Caco-2 (cell line): ENCODE measurements around the gene PMEPA1. TPM values are rescaled to one million over a fixed set of nuclear protein-coding genes. Genes with fewer than 3 reads are reported as not detected.
"Not testable (repeated sequence)": the region's sequence is repeated elsewhere in the genome, so short reads cannot be mapped to it uniquely, and the experiment has no call there.

Experiments used
- BruUV-seq: library from RNA; stranded (reverse); fragments of 400-500 nt; replicated peaks from 2 replicates; lab custom pipeline; 2021; lab: Mats Ljungman, UMichigan
- CTCF ChIA-PET: fragments of 300-600 bp; sonication (Branson Sonifier 250); formaldehyde crosslinking; loops from one replicate; lab custom pipeline; 2022; ENCODE audit warnings: antibody characterized with exemption; lab: Charles Lee
- POLR2A ChIA-PET: fragments of 300-600 bp; sonication (Branson Sonifier 250); formaldehyde crosslinking; loops from one replicate; lab custom pipeline; 2022; ENCODE audit warnings: antibody characterized with exemption; lab: Charles Lee
- DNase-seq, 2 experiments: peaks; one replicate each; pipeline versions ENCODE4 v3.0.0 to v3.0.0-alpha.2; 2020 to 2022
- H3K27me3 ChIP-seq: replicated peaks from 2 replicates; pipeline ENCODE4 v1.6.0; 2011; ENCODE audit warnings: low read length; ENCODE audit not compliant: control insufficient read depth, insufficient read depth
- H3K36me3 ChIP-seq: 2 replicates; pipeline ENCODE4 v1.5.1; 2011; ENCODE audit warnings: low read length; ENCODE audit not compliant: control insufficient read depth, insufficient read depth
- H3K4me1 ChIP-seq: fragments of 250-450 bp; sonication (Bioruptor Pico); 2 replicates; pipeline ENCODE4 v1.5.1; 2020; ENCODE audit warnings: mild to moderate bottlenecking
- H3K4me3 ChIP-seq: 2 replicates; pipeline ENCODE4 v1.5.1; 2011; ENCODE audit warnings: low read depth, mild to moderate bottlenecking, control low read depth, low read length
- H3K9me3 ChIP-seq: fragments of 250-450 bp; sonication (Bioruptor Pico); 2 replicates; pipeline ENCODE4 v1.5.1; 2020; ENCODE audit warnings: mild to moderate bottlenecking, moderate library complexity
- H3K27ac Mint-ChIP-seq: one replicate; pipeline ENCODE4 v1.8.0; 2022; ENCODE audit warnings: mixed read lengths; ENCODE audit not compliant: unreplicated experiment
- H3K27me3 Mint-ChIP-seq: one replicate; pipeline ENCODE4 v1.8.0; 2022; ENCODE audit warnings: mixed read lengths; ENCODE audit not compliant: insufficient read depth, unreplicated experiment
- H3K36me3 Mint-ChIP-seq: one replicate; pipeline ENCODE4 v1.8.0; 2022; ENCODE audit warnings: mild to moderate bottlenecking, mixed read lengths; ENCODE audit not compliant: insufficient read depth, unreplicated experiment
- H3K4me1 Mint-ChIP-seq: one replicate; pipeline ENCODE4 v1.8.0; 2022; ENCODE audit warnings: low read depth, mixed read lengths; ENCODE audit not compliant: unreplicated experiment
- H3K4me3 Mint-ChIP-seq: one replicate; pipeline ENCODE4 v1.8.0; 2022; ENCODE audit warnings: mild to moderate bottlenecking, moderate library complexity, mixed read lengths; ENCODE audit not compliant: unreplicated experiment
- H3K9me3 Mint-ChIP-seq: one replicate; pipeline ENCODE4 v1.8.0; 2022; ENCODE audit warnings: mixed read lengths; ENCODE audit not compliant: unreplicated experiment
- intact Hi-C: fragments of 100-400 bp; cut with micrococcal nuclease; formaldehyde crosslinking; loops from one replicate; pipeline ENCODE4 v1.10.0; 2022; ENCODE audit not compliant: unreplicated experiment
- total RNA-seq: library from RNA; stranded (reverse); gene quantifications from 2 replicates; pipeline ENCODE4 v1.2.3, GENCODE V29; 2022
- TF ChIP-seq, protein P1 (sequence below), 2 experiments: fragments of 200-600 bp in 1 of 2; IDR thresholded peaks; 1 replicate in 1 of 2; 2 replicates in 1 of 2; pipeline versions ENCODE4 v1.5.1 to v1.8.0; 2011 to 2022; ENCODE audit warnings: antibody characterized with exemption in 1 of 2, control low read depth in 1 of 2, inconsistent platforms in 1 of 2, low read depth in 1 of 2, low read length in 1 of 2, mild to moderate bottlenecking in 1 of 2, moderate library complexity in 1 of 2; ENCODE audit not compliant: insufficient read depth in 1 of 2, severe bottlenecking in 1 of 2, unreplicated experiment in 1 of 2

Gene PMEPA1
- total RNA-seq, 1 experiment from 2014 or later: 3.3 TPM

DNA sequence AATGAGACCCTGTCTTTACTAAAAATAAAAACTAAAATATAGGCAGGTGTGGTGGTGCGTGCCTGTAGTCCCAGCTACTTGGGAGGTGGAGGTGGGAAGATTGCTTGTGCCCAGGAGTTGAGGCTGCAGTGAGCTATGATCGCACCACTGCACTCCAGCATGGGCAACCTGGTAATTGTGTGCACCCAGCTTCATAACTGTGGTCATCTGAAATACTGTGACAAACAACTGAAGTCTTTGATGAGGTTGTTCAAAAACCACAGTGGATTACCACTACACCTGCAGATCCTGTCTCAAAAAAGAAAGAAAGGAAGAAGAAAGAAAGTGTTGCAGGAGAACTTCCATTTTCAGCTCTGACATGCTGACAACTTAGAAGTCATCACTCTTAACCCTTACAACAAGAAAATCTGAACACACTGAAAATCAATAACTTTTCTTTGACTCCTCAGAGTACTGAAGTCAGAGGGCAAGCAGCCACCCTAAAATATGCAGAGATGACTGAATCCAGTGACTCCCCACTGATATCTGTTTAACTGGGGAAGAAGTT lies 75.8 kb downstream of the PMEPA1 start:
- DNase-seq: no peak
- Histone ChIP-seq H3K27me3 (no peaks in the 10 kb centered on the region), H3K4me3 (no peak overlapping the region), H3K9me3 (peaks cover 5% of the 10 kb centered on the region), H3K36me3 (no peaks in the 10 kb centered on the region), H3K4me1 (no peaks in the 10 kb centered on the region)
- intact Hi-C loops: no loop called here
- TF ChIP-seq, protein P1, sequence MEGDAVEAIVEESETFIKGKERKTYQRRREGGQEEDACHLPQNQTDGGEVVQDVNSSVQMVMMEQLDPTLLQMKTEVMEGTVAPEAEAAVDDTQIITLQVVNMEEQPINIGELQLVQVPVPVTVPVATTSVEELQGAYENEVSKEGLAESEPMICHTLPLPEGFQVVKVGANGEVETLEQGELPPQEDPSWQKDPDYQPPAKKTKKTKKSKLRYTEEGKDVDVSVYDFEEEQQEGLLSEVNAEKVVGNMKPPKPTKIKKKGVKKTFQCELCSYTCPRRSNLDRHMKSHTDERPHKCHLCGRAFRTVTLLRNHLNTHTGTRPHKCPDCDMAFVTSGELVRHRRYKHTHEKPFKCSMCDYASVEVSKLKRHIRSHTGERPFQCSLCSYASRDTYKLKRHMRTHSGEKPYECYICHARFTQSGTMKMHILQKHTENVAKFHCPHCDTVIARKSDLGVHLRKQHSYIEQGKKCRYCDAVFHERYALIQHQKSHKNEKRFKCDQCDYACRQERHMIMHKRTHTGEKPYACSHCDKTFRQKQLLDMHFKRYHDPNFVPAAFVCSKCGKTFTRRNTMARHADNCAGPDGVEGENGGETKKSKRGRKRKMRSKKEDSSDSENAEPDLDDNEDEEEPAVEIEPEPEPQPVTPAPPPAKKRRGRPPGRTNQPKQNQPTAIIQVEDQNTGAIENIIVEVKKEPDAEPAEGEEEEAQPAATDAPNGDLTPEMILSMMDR (IDR thresholded peaks at IDR 0.05; ENCODE audit: insufficient read depth in 1 of 2, low read depth in 1 of 2, low read length in 1 of 2, severe bottlenecking in 1 of 2, unreplicated experiment in 1 of 2): no peak
- Mint-ChIP-seq H3K4me1 (no peaks in the 10 kb centered on the region), H3K4me3 (no peak overlapping the region), H3K36me3 (no peaks in the 10 kb centered on the region), H3K27me3 (peaks cover 48% of the 10 kb centered on the region), H3K27ac (no peak overlapping the region), H3K9me3 (no peaks in the 10 kb centered on the region)
- CTCF ChIA-PET: interaction anchor here (1.9 kb wide), 1 partner anchor 12 kb away, joined by 8 read pairs; no protein-coding TSS in a partner anchor
- no TSS peak for BruUV-seq
- POLR2A ChIA-PET: no interaction called here

DNA sequence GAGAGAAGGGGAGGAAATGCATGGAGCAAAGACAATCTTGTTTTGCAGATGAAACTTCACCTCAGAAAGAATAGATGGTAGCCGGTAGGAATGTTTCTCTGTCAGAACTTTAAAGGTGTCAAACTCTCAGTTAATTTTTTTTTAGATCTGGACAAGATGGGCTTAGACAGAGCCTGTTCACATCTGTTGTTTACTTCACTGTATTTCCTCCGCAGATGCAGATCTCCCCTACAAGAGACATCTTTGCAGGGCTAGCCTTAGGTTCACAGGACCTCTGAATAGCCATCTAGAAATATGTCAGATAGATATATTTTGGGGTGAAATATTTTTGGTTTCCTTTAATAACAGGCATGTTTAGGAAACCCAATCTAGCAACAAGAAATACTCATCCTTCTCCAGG lies 77.5 kb downstream of the PMEPA1 start:
- Histone ChIP-seq H3K27me3 (no peaks in the 10 kb centered on the region), H3K4me3 (no peak overlapping the region), H3K36me3 (no peaks in the 10 kb centered on the region), H3K9me3 (peaks cover 5% of the 10 kb centered on the region), H3K4me1 (no peaks in the 10 kb centered on the region)
- CTCF ChIA-PET: interaction anchor here (1.9 kb wide), 1 partner anchor 10 kb away, joined by 7 read pairs; no protein-coding TSS in a partner anchor
- intact Hi-C loops: no loop called here
- DNase-seq: no peak
- no TSS peak for BruUV-seq
- peaks cover 47% of the 10 kb centered on the region for H3K27me3 Mint-ChIP-seq
- H3K4me3 Mint-ChIP-seq: no peak overlapping the region
- TF ChIP-seq, protein P1 (IDR thresholded peaks at IDR 0.05; ENCODE audit: insufficient read depth in 1 of 2, low read depth in 1 of 2, low read length in 1 of 2, severe bottlenecking in 1 of 2, unreplicated experiment in 1 of 2): no peak
- no peaks in the 10 kb centered on the region for H3K36me3 Mint-ChIP-seq
- POLR2A ChIA-PET: no interaction called here
- no peaks in the 10 kb centered on the region for H3K4me1 Mint-ChIP-seq
- no peak overlapping the region for H3K27ac Mint-ChIP-seq
- no peaks in the 10 kb centered on the region for H3K9me3 Mint-ChIP-seq

DNA sequence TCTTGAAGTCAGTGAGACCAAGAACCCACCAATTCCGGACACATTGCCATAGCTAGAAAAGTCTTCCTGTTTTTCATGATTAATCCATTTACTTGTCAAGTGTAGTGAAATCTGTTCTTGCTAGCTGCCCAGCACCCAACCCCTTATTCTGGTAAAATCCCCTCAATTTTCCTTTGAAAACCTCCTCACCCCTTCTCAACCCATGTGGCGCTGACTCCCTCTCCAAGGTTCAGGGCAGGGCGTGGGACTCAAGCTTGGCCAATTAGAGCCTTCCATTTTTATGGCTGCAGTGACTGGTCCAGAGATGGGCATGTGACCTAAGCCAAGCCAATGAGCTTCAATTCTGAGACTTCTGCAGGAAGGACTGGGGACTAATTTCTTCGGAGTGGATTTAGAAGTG lies 79.8 kb downstream of the PMEPA1 start:
- Mint-ChIP-seq H3K4me1 (no peaks in the 10 kb centered on the region), H3K27me3 (peaks cover 28% of the 10 kb centered on the region), H3K36me3 (no peaks in the 10 kb centered on the region), H3K4me3 (no peak overlapping the region), H3K27ac (no peak overlapping the region), H3K9me3 (peaks cover 11% of the 10 kb centered on the region)
- TF ChIP-seq, protein P1 (IDR thresholded peaks at IDR 0.05; ENCODE audit: insufficient read depth in 1 of 2, low read depth in 1 of 2, low read length in 1 of 2, severe bottlenecking in 1 of 2, unreplicated experiment in 1 of 2): no peak
- ChIA-PET CTCF (interaction anchor here (0.6 kb wide), 1 partner anchor 1111 kb away, joined by 3 read pairs; no protein-coding TSS in a partner anchor), POLR2A (no interaction called here)
- Histone ChIP-seq H3K27me3 (no peaks in the 10 kb centered on the region), H3K4me1 (no peaks in the 10 kb centered on the region), H3K9me3 (peaks cover 5% of the 10 kb centered on the region; the same call in 1 of the 2 replicates), H3K36me3 (no peaks in the 10 kb centered on the region), H3K4me3 (no peak overlapping the region)
- no TSS peak for BruUV-seq
- DNase-seq: peak in 1 of 2 experiments; percentile 29
- intact Hi-C loops: no loop called here

DNA sequence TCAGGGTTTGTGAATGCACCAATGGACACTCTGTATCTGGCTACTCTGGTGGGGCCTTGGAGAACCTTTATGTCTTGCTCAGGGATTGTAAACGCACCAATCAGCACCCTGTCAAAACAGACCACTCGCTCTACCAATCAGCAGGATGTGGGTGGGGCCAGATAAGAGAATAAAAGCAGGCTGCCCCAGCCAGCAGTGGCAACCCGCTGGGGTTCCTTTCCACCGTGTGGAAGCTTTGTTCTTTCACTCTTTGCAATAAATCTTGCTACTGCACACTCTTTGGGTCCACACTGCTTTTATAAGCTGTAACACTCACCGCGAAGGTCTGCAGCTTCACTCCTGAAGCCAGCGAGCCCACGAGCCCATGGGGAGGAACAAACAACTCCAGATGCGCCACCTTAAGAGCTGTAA lies 80.3 kb downstream of the PMEPA1 start:
- Mint-ChIP-seq H3K27me3 (peaks cover 23% of the 10 kb centered on the region), H3K9me3 (peaks cover 14% of the 10 kb centered on the region)
- H3K4me1 ChIP-seq, H3K27ac Mint-ChIP-seq, H3K36me3 ChIP-seq, H3K36me3 Mint-ChIP-seq, H3K4me3 Mint-ChIP-seq, intact Hi-C loops, H3K4me1 Mint-ChIP-seq, POLR2A ChIA-PET, BruUV-seq, H3K27me3 ChIP-seq, H3K4me3 ChIP-seq, H3K9me3 ChIP-seq: not testable (repeated sequence)
- DNase-seq: peak in 1 of 2 experiments; percentile 34
- CTCF ChIA-PET: interaction anchor here (0.6 kb wide), 2 partner anchors 582 to 1111 kb away, joined by 3 read pairs; no protein-coding TSS in a partner anchor

DNA sequence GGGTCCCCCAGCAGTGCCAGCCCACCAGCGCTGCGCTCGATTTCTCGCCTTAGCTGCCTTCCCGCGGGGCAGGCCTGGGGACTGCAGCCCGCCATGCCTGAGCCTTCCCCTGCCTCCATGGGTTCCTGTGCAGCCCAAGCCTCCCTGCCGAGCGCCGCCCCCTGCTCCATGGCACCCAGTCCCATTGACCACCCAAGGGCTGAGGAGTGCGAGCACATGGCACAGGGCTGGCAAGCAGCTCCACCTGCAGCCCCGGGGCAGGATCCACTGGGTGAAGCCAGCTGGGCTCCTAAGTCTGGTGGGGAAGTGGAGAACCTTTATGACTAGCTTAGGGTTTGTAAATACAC lies 80.9 kb downstream of the PMEPA1 start:
- CTCF ChIA-PET: interaction anchor here (0.6 kb wide), 1 partner anchor 582 kb away, joined by 3 read pairs; no protein-coding TSS in a partner anchor

More for the DNA sequence above, 80.9 kb downstream of the PMEPA1 start:
- H3K36me3 ChIP-seq, H3K9me3 ChIP-seq, POLR2A ChIA-PET, H3K4me3 ChIP-seq, H3K36me3 Mint-ChIP-seq, H3K27me3 ChIP-seq, H3K27ac Mint-ChIP-seq, H3K4me1 ChIP-seq, H3K4me3 Mint-ChIP-seq, H3K4me1 Mint-ChIP-seq, BruUV-seq, intact Hi-C loops: not testable (repeated sequence)
- peak in 1 of 2 experiments; percentile 32 for DNase-seq
- peaks cover 21% of the 10 kb centered on the region for H3K27me3 Mint-ChIP-seq
- H3K9me3 Mint-ChIP-seq: peaks cover 14% of the 10 kb centered on the region
